HTR-8/SVneo (cell line): ENCODE results near the gene STAG1.
"Not testable (repeated sequence)": the region's sequence is repeated elsewhere in the genome, so short reads cannot be mapped to it uniquely, and the experiment has no call there.

Experiments used
- DNase-seq: peaks from one replicate; pipeline ENCODE4 v3.0.0; 2011; ENCODE audit warnings: low spot score, mixed read lengths; ENCODE audit not compliant: insufficient read length
- FAIRE-seq: peaks from 2 replicates; lab custom pipeline; 2011; peaks lifted over from hg19 to GRCh38; lab: Jason Lieb, UNC

The STAG1 gene

DNA sequence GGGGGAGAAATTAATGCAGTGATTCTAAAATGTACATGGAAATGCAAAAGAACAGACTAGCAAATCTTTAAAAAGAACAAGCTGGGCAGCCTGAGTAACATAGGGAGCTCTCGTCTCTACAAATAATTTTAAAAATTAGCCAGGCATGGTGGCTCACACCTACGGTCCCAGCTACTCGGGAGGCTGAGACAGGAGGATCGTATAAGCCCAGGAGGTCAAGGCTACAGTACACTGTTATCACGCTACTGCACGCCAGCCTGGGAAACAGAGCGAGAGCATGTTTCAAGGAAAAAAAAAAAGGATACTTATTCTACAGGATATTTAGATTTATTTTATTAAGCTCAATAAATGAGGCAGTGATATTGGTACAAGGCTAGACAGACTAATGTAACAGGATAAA, 40.9 kb downstream of the STAG1 start:
- FAIRE-seq, result no peak
- no peak for DNase-seq

DNA sequence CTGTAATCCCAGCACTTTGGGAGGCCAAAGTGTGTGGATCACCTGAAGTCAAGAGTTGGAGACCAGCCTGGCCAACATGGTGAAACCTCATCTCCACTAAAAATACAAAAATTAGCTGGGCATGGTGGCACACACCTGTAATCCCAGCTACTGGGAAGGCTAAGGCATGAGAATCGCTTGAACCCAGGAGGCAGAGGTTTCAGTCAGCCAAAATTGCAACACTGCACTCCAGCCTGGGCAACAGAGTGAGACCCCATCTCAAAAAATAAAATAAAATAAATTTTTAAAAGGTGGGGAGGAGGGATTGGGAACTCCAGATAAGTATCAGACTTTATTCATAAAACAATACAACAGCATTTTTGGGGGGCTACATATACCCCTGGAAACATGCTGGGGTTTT, 42.4 kb downstream of the STAG1 start:
- not testable (repeated sequence) for DNase-seq, FAIRE-seq

- DNase-seq (no peak), FAIRE-seq (no peak)
Observed at GRCh38 chr3:136708333-136708985, 43.7 kb downstream of the STAG1 start.

- DNase-seq (no peak), FAIRE-seq (no peak)
Observed at GRCh38 chr3:136703429-136703828, 48.7 kb downstream of the STAG1 start.

- DNase-seq, result no peak
- no peak for FAIRE-seq
Observed at GRCh38 chr3:136699271-136699828, 52.8 kb downstream of the STAG1 start.

DNA sequence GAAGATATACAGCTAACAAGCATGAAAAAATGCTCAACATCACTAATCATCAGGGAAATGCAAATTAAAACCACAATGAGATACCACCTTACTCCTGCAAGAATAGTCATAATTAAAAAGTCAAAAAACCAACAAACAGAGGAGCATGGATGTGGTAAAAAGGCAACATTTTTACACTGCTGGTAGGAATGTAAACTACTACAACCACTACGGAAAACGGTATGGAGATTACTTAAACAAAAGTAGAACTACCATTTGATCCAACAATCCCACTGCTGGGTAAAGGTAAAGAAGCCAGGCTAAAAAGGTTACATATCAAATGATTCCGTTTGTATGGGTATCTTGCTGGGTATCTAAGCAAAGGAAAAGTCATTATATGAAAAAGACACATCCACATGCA, 53.8 kb downstream of the STAG1 start:
- DNase-seq, result no peak
- no peak for FAIRE-seq

GRCh38 chr3:136696797-136697196, 55.4 kb downstream of the STAG1 start:
- no peak for DNase-seq
- FAIRE-seq, result no peak

DNA sequence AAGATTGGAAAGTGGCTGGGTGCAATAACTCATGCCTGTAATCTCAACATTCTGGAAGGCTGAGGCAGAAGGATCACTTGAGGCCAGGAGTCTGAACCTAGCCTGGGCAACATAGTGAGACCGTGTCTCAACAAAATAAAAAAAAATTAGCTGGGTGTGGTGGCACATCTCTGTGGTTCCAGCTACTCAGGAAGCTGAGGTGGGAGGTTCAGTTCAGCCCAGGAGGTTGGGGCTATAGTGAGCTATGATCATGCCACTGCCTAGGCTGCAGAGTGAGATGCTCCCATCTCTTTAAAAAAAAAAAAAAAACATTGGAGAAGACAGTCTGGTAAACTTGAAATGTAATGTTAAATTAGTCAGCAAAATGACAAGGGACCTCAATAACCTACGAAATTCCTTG, 57.9 kb downstream of the STAG1 start:
- DNase-seq (no peak), FAIRE-seq (no peak)

- FAIRE-seq, result no peak
Observed at GRCh38 chr3:136690599-136690998, 61.6 kb downstream of the STAG1 start.

DNA sequence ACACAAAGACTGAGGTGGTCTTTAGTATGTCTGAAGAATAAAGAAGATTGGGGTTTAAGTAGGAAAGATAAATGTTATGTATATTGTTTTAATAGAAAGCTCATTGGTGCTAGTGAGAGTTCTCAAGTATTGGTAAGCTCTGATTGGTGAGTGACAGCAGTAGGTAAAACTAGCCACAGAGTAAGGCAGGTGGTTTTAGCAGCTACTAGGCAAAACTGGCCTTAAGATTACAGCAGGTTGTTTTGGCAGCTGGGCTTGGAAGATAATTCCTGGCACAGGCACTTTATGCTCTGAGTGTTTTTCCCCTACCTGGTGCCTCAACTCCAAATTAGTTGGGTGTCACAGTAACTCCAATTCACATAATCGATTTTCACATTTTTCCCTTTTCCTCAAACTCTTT, 66.3 kb downstream of the STAG1 start:
- no peak for FAIRE-seq

More at GRCh38 chr3:136690599-136690998, 61.6 kb downstream of the STAG1 start:
- DNase-seq, result no peak

GRCh38 chr3:136682740-136683312, 69.4 kb downstream of the STAG1 start:
- FAIRE-seq (no peak), DNase-seq (no peak)

More for the DNA sequence above, 66.3 kb downstream of the STAG1 start:
- DNase-seq, result no peak

- DNase-seq (no peak), FAIRE-seq (no peak)
Observed at GRCh38 chr3:136678981-136679380, 73.2 kb downstream of the STAG1 start.

DNA sequence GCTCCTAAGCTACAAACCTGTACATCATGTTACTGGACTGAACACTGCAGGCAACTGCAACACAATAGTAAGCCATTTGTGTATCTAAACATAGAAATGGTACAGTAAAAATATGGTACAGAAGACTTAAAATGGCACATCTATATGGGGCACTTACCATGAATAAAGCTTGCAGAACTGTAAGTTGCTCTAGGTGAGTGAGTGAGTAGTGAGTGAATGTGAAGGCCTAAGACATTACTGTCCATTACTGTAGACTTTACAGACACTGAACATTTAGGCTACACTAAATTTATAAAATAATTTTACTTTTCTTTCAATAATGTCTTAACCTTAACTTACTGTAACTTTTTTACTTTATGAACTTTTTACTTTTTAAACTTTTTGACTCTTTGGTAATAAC, 76.2 kb downstream of the STAG1 start:
- no peak for FAIRE-seq
- DNase-seq, result no peak

- no peak for DNase-seq
- no peak for FAIRE-seq
Observed at GRCh38 chr3:136675150-136675858, 76.9 kb downstream of the STAG1 start.

- DNase-seq, result no peak
- no peak for FAIRE-seq
Observed at GRCh38 chr3:136672457-136672856, 79.7 kb downstream of the STAG1 start.

DNA sequence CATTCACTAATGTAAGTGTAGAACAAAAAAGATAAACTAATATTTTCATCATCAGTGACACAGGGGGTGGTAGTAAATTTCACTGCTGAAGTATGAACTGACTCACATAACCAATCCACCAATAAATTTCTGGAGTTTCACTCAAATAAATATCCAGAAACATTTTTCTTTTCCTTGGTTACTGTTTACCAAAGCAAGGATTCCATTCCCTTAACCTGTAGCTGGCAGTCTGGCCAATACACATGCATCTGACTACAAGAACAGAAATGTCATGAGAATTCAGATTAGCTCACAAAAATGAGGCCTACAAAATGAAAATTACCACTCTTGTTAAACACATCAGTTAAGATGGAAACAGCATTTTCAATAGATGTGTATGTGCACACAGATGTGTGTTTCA, 80.3 kb downstream of the STAG1 start:
- DNase-seq (no peak), FAIRE-seq (no peak)

DNA sequence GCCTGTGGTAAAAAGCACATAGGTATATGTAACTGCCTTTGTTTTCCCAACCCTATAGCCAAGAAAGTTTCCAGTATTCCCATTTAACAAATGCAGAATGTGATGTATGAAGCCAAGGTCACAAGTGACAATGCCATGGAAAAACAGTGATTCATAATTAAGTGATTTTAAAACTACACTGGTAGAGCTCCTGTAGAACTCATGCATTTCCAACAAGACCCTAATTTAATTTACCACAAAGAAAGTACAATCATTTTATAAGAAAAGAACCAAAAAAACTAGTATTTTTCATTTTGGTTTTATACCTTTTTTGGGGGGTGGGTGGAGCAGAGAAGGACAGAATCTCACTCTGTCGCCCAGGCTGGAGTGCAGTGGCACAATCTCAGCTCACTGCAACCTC, 82.0 kb downstream of the STAG1 start:
- FAIRE-seq (no peak), DNase-seq (no peak)

DNA sequence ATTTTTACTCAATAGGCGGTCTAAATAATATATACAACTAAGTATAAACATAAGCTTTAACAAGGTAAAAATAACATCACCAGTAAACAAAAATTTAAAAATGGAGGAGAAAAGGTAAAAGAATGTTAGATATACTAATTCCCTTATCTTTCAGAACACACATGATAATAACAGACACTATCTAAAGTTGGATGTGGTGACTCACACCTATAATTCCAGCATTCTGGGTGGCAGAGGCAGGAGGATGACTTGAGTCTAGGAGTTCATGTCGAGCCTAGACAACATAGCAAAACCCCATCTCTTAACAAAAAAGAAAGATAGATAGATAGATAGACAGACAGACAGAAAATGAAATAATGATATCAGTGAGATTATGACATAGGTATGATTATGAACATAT, 85.1 kb downstream of the STAG1 start:
- DNase-seq (no peak), FAIRE-seq (no peak)

GRCh38 chr3:136666301-136666700, 85.9 kb downstream of the STAG1 start:
- FAIRE-seq, DNase-seq: not testable (repeated sequence)

DNA sequence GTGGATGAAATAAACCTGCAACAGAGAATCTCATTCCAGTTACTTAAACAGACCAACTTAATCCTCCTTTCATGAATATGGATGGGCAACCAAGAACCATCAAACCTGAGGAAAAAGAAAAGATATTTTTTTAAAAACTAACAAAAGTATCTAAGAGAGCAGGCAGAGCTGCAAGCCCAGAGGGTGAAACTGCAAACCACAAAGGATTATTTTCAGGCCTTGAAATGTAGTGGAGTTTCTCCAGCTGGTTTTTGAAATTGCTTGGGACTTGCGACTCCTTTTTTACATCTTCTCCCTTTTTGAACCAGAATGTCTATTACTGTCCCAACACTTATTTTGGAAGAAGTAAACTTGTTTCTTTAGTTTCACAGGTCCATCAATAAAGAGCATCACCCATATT, 87.4 kb downstream of the STAG1 start:
- DNase-seq (no peak), FAIRE-seq (no peak)

DNA sequence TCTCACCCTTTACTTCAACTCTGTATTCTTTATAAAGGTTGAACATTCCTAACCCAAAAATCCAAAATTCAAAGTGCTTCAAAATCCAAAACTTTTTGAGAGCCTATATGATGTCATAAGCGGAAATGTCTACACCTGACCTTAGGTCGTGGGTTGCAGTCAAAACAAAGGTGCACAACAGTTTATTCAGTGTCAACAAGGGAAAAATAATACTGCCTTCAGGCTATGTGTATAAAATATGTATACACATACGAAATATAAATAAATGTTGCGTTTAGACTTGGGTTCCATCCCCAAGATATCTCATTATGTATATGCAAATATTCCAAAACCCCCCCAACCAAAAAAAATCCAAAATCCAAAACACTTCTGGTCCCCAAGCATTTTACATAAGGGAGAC, 90.9 kb downstream of the STAG1 start:
- FAIRE-seq (no peak), DNase-seq (no peak)
